Endothelial cell (in vitro differentiated cells): ENCODE results near the gene MBNL2. TPM values are rescaled to one million over a fixed set of nuclear protein-coding genes. Genes with fewer than 3 reads are reported as not detected.

Source experiments
- DNase-seq: peaks from one replicate; pipeline ENCODE4 v3.0.0; 2021; ENCODE audit warnings: low spot score
- H3K27ac Mint-ChIP-seq: one replicate; pipeline ENCODE4 v1.8.0; 2021; ENCODE audit warnings: mixed read lengths, inconsistent platforms; ENCODE audit not compliant: unreplicated experiment
- H3K27me3 Mint-ChIP-seq: one replicate; pipeline ENCODE4 v1.8.0; 2021; ENCODE audit warnings: mild to moderate bottlenecking, moderate library complexity, mixed read lengths, inconsistent platforms; ENCODE audit not compliant: unreplicated experiment
- H3K36me3 Mint-ChIP-seq: one replicate; pipeline ENCODE4 v1.8.0; 2021; ENCODE audit warnings: mild to moderate bottlenecking, low read depth, mixed read lengths, inconsistent platforms; ENCODE audit not compliant: unreplicated experiment
- H3K4me1 Mint-ChIP-seq: one replicate; pipeline ENCODE4 v1.8.0; 2021; ENCODE audit warnings: mild to moderate bottlenecking, mixed read lengths, inconsistent platforms; ENCODE audit not compliant: unreplicated experiment
- H3K4me3 Mint-ChIP-seq: one replicate; pipeline ENCODE4 v1.8.0; 2021; ENCODE audit warnings: mild to moderate bottlenecking, mixed read lengths, inconsistent platforms; ENCODE audit not compliant: unreplicated experiment
- H3K9me3 Mint-ChIP-seq: one replicate; pipeline ENCODE4 v1.8.0; 2021; ENCODE audit warnings: mixed read lengths, inconsistent platforms; ENCODE audit not compliant: unreplicated experiment
- CTCF ChIP-seq: fragments of 200-600 bp; sonication (generic); IDR thresholded peaks from one replicate; pipeline ENCODE4 v1.5.0; 2021; ENCODE audit warnings: antibody characterized with exemption; ENCODE audit not compliant: unreplicated experiment
- total RNA-seq: library from RNA; stranded (reverse); fragmentation: NEBNext Ultra II Directional; extraction: Animal tissue kit (Norgen Biotek cat#: 25700); gene quantifications from one replicate; pipeline ENCODE4 v1.2.1, GENCODE V29; 2021; ENCODE audit not compliant: unreplicated experiment

The MBNL2 gene
- total RNA-seq, 1 donor from 2014 or later, result 137 TPM

- Mint-ChIP-seq H3K9me3 (no peaks in the 10 kb centered on the region), H3K4me1 (peaks cover 65% of the 10 kb centered on the region), H3K27ac (peak overlapping the region; percentile 99), H3K36me3 (peaks cover 42% of the 10 kb centered on the region), H3K27me3 (peaks cover 13% of the 10 kb centered on the region), H3K4me3 (peak overlapping the region; percentile 98)
- TF ChIP-seq CTCF, result no peak
- DNase-seq, result no peak
Observed at GRCh38 chr13:97225533-97225932, 3.4 kb downstream of the MBNL2 start.

- Mint-ChIP-seq H3K36me3 (peaks cover 46% of the 10 kb centered on the region), H3K9me3 (no peaks in the 10 kb centered on the region), H3K4me1 (peaks cover 70% of the 10 kb centered on the region), H3K27ac (peak overlapping the region; percentile 99), H3K4me3 (peak overlapping the region; percentile 98), H3K27me3 (peaks cover 13% of the 10 kb centered on the region)
- DNase-seq, result no peak
- no peak for TF ChIP-seq CTCF
Observed at GRCh38 chr13:97226013-97226412, 3.9 kb downstream of the MBNL2 start.

GRCh38 chr13:97226788-97227627 is 4.9 kb downstream of the MBNL2 start:
- no peaks in the 10 kb centered on the region for H3K9me3 Mint-ChIP-seq
- no peak for TF ChIP-seq CTCF
- H3K4me1 Mint-ChIP-seq, result peaks cover 78% of the 10 kb centered on the region
- peak overlapping the region; percentile 98 for H3K4me3 Mint-ChIP-seq
- peak overlapping the region; percentile 99 for H3K27ac Mint-ChIP-seq
- H3K27me3 Mint-ChIP-seq, result peaks cover 13% of the 10 kb centered on the region
- DNase-seq, result peak; percentile 46
- H3K36me3 Mint-ChIP-seq, result peaks cover 53% of the 10 kb centered on the region

GRCh38 chr13:97228850-97229521 is 6.9 kb downstream of the MBNL2 start:
- Mint-ChIP-seq H3K27ac (no peak overlapping the region), H3K9me3 (no peaks in the 10 kb centered on the region), H3K27me3 (peaks cover 8% of the 10 kb centered on the region)

More at GRCh38 chr13:97228850-97229521, 6.9 kb downstream of the MBNL2 start:
- Mint-ChIP-seq H3K4me3 (peak overlapping the region; percentile 65), H3K36me3 (peaks cover 45% of the 10 kb centered on the region), H3K4me1 (peaks cover 81% of the 10 kb centered on the region)
- DNase-seq, result no peak
- no peak for TF ChIP-seq CTCF
